Measurements from ENCODE around the gene FRY. TPM values are rescaled to one million over a fixed set of nuclear protein-coding genes. Genes with fewer than 3 reads are reported as not detected.

Gene FRY
- polyA plus RNA-seq, 3 donors = 53.5 to 59.8 (median 58.9) TPM

- DNase-seq (ENCODE audit: low read depth in 3 of 3, low spot score in 2 of 3) = no peak
Observed at GRCh38 chr13:32330441-32330840, 298.9 kb downstream of the FRY start.

GRCh38 chr13:32334671-32335070, 303.1 kb downstream of the FRY start:
- DNase-seq (ENCODE audit: low read depth in 3 of 3, low spot score in 2 of 3) = no peak

GRCh38 chr13:32340914-32341313, 309.3 kb downstream of the FRY start:
- DNase-seq (ENCODE audit: low read depth in 3 of 3, low spot score in 2 of 3) = no peak

GRCh38 chr13:32347651-32348050, 316.1 kb downstream of the FRY start:
- DNase-seq (ENCODE audit: low read depth in 3 of 3, low spot score in 2 of 3) = no peak
